MCF 10A (cell line): Measurements from ENCODE around the gene CORIN. TPM values are rescaled to one million over a fixed set of nuclear protein-coding genes. Genes with fewer than 3 reads are reported as not detected.

Source experiments
- BruUV-seq: library from RNA; stranded (reverse); fragments of 400-500 nt; replicated peaks from 2 replicates; lab custom pipeline; 2021; lab: Mats Ljungman, UMichigan
- CTCF ChIA-PET: fragments of 300-600 bp; sonication (Branson Sonifier 250); formaldehyde crosslinking; extraction: SDS; loops from one replicate; lab custom pipeline; 2021; ENCODE audit warnings: antibody characterized with exemption, inconsistent platforms; lab: Yijun Ruan, JAX
- POLR2A ChIA-PET: fragments of 300-600, 350-650 bp; sonication (Branson Sonifier 250); formaldehyde crosslinking; extraction: SDS; loops from one replicate; lab custom pipeline; 2020; ENCODE audit warnings: antibody characterized with exemption, inconsistent platforms; lab: Yijun Ruan, JAX
- DNase-seq: peaks from one replicate; pipeline ENCODE4 v3.0.0-alpha.2; 2018; ENCODE audit not compliant: unreplicated experiment
- H3K27ac Mint-ChIP-seq: one replicate; pipeline ENCODE4 v1.8.0; 2022; ENCODE audit warnings: mild to moderate bottlenecking, low read depth, mixed read lengths; ENCODE audit not compliant: unreplicated experiment
- H3K27me3 Mint-ChIP-seq: one replicate; pipeline ENCODE4 v1.8.0; 2022; ENCODE audit warnings: mixed read lengths; ENCODE audit not compliant: insufficient read depth, unreplicated experiment
- H3K36me3 Mint-ChIP-seq: one replicate; pipeline ENCODE4 v1.8.0; 2022; ENCODE audit warnings: mild to moderate bottlenecking, moderate library complexity, mixed read lengths; ENCODE audit not compliant: insufficient read depth, unreplicated experiment
- H3K4me1 Mint-ChIP-seq: one replicate; pipeline ENCODE4 v1.8.0; 2022; ENCODE audit warnings: mixed read lengths; ENCODE audit not compliant: insufficient read depth, unreplicated experiment
- H3K4me3 Mint-ChIP-seq: one replicate; pipeline ENCODE4 v1.8.0; 2022; ENCODE audit warnings: mild to moderate bottlenecking, moderate library complexity, mixed read lengths; ENCODE audit not compliant: unreplicated experiment
- H3K9me3 Mint-ChIP-seq: one replicate; pipeline ENCODE4 v1.8.0; 2022; ENCODE audit warnings: mixed read lengths; ENCODE audit not compliant: unreplicated experiment
- CTCF ChIP-seq: fragments of 200-600 bp; IDR thresholded peaks from one replicate; pipeline ENCODE4 v1.8.0; 2022; ENCODE audit warnings: antibody characterized with exemption, mild to moderate bottlenecking; ENCODE audit not compliant: unreplicated experiment
- intact Hi-C: fragments of 100-400 bp; cut with micrococcal nuclease; formaldehyde crosslinking; loops from 2 replicates; pipeline ENCODE4 v1.14.1; 2022
- total RNA-seq: library from RNA; stranded (reverse); gene quantifications from 2 replicates; pipeline ENCODE4 v1.2.3, GENCODE V29; 2022

CORIN gene
- total RNA-seq, 1 experiment from 2014 or later, result 1.0 TPM

DNA sequence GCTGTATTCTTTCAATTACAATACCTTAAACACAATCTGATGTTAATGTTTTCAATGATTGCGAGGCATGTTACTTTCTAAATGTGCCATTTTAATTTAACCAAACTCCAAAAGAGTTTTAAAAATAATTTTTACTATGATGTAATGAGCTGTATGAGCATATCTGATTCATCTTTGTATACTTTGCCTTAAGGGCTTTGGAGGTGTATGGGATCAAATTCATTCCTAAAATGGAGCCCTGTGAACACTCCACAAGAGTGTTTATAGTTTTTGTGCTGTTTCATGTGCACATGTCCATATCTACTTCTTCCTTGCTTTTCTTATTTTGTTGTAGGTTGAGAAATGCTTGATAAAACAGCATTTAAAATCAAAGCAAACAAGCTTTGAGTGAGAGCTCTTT lies 270.4 kb downstream of the CORIN start:
- BruUV-seq, result no TSS peak
- TF ChIP-seq CTCF, result no peak
- intact Hi-C loops, result no loop called here
- Mint-ChIP-seq H3K27me3 (no peaks in the 10 kb centered on the region), H3K9me3 (no peaks in the 10 kb centered on the region), H3K36me3 (peaks cover 14% of the 10 kb centered on the region), H3K4me3 (no peak overlapping the region), H3K4me1 (no peaks in the 10 kb centered on the region), H3K27ac (peak overlapping the region; percentile 12)
- ChIA-PET CTCF (interaction anchor here (0.6 to 1.7 kb wide), 9 partner anchors 12 to 474 kb away, joined by 3 to 7 read pairs (median 3); partner anchors contain the start of gene COMMD8), POLR2A (interaction anchor here (0.7 to 2.9 kb wide), 4 partner anchors 78 to 104 kb away, joined by 3 to 13 read pairs (median 6); partner anchors contain the start of genes ATP10D and COMMD8)
- DNase-seq, result peak; percentile 19

DNA sequence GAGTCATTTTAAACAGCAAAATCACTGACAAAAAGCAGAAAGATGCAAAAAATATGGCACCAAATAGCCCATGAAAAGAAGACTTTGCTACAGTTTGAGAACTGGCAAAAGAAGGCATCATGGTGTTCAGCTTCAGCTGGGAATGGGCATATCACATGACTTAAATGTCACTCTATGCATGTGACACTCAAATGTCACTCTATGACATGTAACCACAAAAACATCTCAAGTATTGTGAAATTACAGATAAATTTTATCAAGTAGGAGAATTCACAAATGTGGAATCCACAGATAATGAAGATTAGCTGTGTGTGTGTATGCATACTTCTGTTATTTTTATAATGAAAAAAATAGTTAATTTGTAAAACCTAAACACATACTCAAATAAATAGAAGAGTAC lies 270.9 kb downstream of the CORIN start:
- intact Hi-C loops, result no loop called here
- ChIA-PET POLR2A (interaction anchor here (0.6 to 2.9 kb wide), 3 partner anchors 8 to 104 kb away, joined by 3 to 13 read pairs (median 9); partner anchors contain the start of genes ATP10D and COMMD8), CTCF (interaction anchor here (0.6 to 1.7 kb wide), 7 partner anchors 12 to 474 kb away, joined by 3 to 7 read pairs (median 3); partner anchors contain the start of gene COMMD8)
- no TSS peak for BruUV-seq
- H3K4me3 Mint-ChIP-seq, result no peak overlapping the region
- H3K27me3 Mint-ChIP-seq, result no peaks in the 10 kb centered on the region
- H3K36me3 Mint-ChIP-seq, result peaks cover 14% of the 10 kb centered on the region
- no peaks in the 10 kb centered on the region for H3K9me3 Mint-ChIP-seq
- no peak for DNase-seq
- no peak overlapping the region for H3K27ac Mint-ChIP-seq
- H3K4me1 Mint-ChIP-seq, result no peaks in the 10 kb centered on the region
- TF ChIP-seq CTCF, result no peak

DNA sequence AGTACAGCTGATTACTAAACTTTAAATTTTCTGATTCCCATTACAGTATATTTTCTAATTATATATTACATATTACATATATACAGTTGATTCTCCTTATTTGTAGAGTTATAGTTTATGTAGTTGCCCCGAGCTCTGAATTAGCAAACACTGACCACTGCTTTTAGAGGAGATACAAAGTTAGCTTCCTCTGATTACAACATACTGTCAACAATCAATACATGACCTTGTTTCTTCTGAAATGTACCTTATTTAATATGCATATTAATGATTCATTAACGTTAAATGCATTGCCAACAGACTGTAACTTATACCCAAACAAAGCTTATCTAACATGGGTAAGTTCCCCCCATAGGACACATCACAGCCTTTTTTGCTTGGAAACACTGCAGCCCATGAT lies 271.3 kb downstream of the CORIN start:
- no peak overlapping the region for H3K4me3 Mint-ChIP-seq
- H3K27me3 Mint-ChIP-seq, result no peaks in the 10 kb centered on the region
- no peak overlapping the region for H3K27ac Mint-ChIP-seq
- H3K9me3 Mint-ChIP-seq, result no peaks in the 10 kb centered on the region
- TF ChIP-seq CTCF, result no peak
- H3K36me3 Mint-ChIP-seq, result peaks cover 17% of the 10 kb centered on the region
- ChIA-PET CTCF (interaction anchor here (0.9 to 1.7 kb wide), 3 partner anchors 21 to 174 kb away, joined by 3 read pairs; no protein-coding TSS in a partner anchor), POLR2A (interaction anchor here (0.6 to 2.9 kb wide), 4 partner anchors 8 to 103 kb away, joined by 3 to 13 read pairs (median 6); partner anchors contain the start of genes ATP10D and COMMD8)
- BruUV-seq, result no TSS peak
- DNase-seq, result no peak
- intact Hi-C loops, result no loop called here
- H3K4me1 Mint-ChIP-seq, result no peaks in the 10 kb centered on the region

DNA sequence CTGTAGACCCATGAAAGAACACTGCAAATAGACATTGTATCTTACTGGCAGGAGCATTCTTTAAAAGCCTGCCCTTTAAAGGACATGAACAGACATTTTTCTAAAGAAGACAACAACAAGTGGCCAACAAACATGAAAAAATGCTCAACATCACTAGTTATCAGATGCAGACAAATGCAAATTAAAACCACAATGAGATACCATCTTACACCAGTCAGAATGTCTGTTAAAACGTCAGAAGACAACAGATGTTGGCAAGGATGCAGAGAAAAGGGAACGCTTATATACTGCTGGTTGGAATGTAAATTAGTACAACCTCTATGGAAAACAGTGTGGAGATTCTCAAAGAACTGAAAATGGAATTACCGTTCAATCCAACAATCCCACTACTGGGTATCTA lies 275.6 kb downstream of the CORIN start:
- CTCF ChIA-PET, result interaction anchor here (1.0 to 2.6 kb wide), 3 partner anchors 17 to 439 kb away, joined by 4 to 7 read pairs (median 4); no protein-coding TSS in a partner anchor
- H3K36me3 Mint-ChIP-seq, result peaks cover 11% of the 10 kb centered on the region
- no peaks in the 10 kb centered on the region for H3K27me3 Mint-ChIP-seq
- no peak overlapping the region for H3K4me3 Mint-ChIP-seq
- POLR2A ChIA-PET, result no interaction called here
- DNase-seq, result no peak
- H3K9me3 Mint-ChIP-seq, result no peaks in the 10 kb centered on the region
- no peaks in the 10 kb centered on the region for H3K4me1 Mint-ChIP-seq
- intact Hi-C loops, result loop anchor here (5.0 kb wide), 3 partner anchors 75 to 630 kb away; partner anchors contain the start of gene ATP10D
- BruUV-seq, result no TSS peak
- no peak for TF ChIP-seq CTCF
- no peak overlapping the region for H3K27ac Mint-ChIP-seq
